DOHH2 (cell line): ENCODE measurements around the gene NCAPD2.

Experiments used
- H3F3A ChIP-seq: fragments of 200-600 bp; sonication (generic), shearing (Covaris generic); 2 replicates; pipeline ENCODE4 v1.6.0; 2016; ENCODE audit warnings: antibody characterized with exemption, mild to moderate bottlenecking; ENCODE audit not compliant: control insufficient read depth, insufficient read depth
- H3K27ac ChIP-seq: fragments of 200-600 bp; sonication (generic); 2 replicates; pipeline ENCODE4 v1.5.1; 2014; ENCODE audit warnings: low read depth, mild to moderate bottlenecking, low read length, moderate library complexity
- H3K27me3 ChIP-seq: fragments of 200-600 bp; sonication (generic); 2 replicates; pipeline ENCODE4 v1.6.1; 2014; ENCODE audit warnings: mild to moderate bottlenecking, low read length, mixed read lengths; ENCODE audit not compliant: control insufficient read depth
- H3K36me3 ChIP-seq: fragments of 200-600 bp; sonication (generic); 2 replicates; pipeline ENCODE4 v1.6.1; 2014; ENCODE audit warnings: mild to moderate bottlenecking, low read length, moderate library complexity, mixed read lengths; ENCODE audit not compliant: control insufficient read depth
- H3K4me1 ChIP-seq: fragments of 200-600 bp; sonication (generic); 2 replicates; pipeline ENCODE4 v1.6.1; 2014; ENCODE audit warnings: mild to moderate bottlenecking, low read length, mixed read lengths; ENCODE audit not compliant: control insufficient read depth
- H3K4me2 ChIP-seq: fragments of 200-600 bp; sonication (generic); 2 replicates; pipeline ENCODE4 v1.6.0; 2014; ENCODE audit warnings: mild to moderate bottlenecking, low read length, moderate library complexity
- H3K4me3 ChIP-seq: fragments of 200-600 bp; sonication (generic); 2 replicates; pipeline ENCODE4 v1.5.1; 2014; ENCODE audit warnings: mild to moderate bottlenecking, low read length, mixed read lengths
- H3K79me2 ChIP-seq: fragments of 200-600 bp; sonication (generic); 2 replicates; pipeline ENCODE4 v1.6.1; 2014; ENCODE audit warnings: mild to moderate bottlenecking, low read length, mixed read lengths; ENCODE audit not compliant: control insufficient read depth
- H3K9me2 ChIP-seq: fragments of 200-600 bp; sonication (generic); replicated peaks from 2 replicates; pipeline ENCODE4 v1.6.1; 2014; ENCODE audit warnings: mild to moderate bottlenecking, low read length, mixed read lengths; ENCODE audit not compliant: control insufficient read depth
- H3K9me3 ChIP-seq: fragments of 200-600 bp; sonication (generic); 2 replicates; pipeline ENCODE4 v1.6.1; 2014; ENCODE audit warnings: antibody characterized with exemption, low read length, mixed read lengths; ENCODE audit not compliant: control insufficient read depth, insufficient read depth
- H4K20me1 ChIP-seq: fragments of 200-600 bp; sonication (generic); 2 replicates; pipeline ENCODE4 v1.6.0; 2014; ENCODE audit warnings: low read depth, mild to moderate bottlenecking, antibody characterized with exemption, low read length, moderate library complexity; ENCODE audit not compliant: control insufficient read depth, insufficient read depth
- CTCF ChIP-seq: fragments of 200-600 bp; sonication (generic); IDR thresholded peaks from one replicate; pipeline ENCODE4 v1.5.1; 2014; ENCODE audit warnings: antibody characterized with exemption, mild to moderate bottlenecking, low read depth, low read length; ENCODE audit not compliant: poor library complexity, severe bottlenecking
- EZH2phosphoT487 ChIP-seq: fragments of 200-600 bp; sonication (generic); IDR thresholded peaks from 2 replicates; pipeline ENCODE4 v1.6.1; 2017; ENCODE audit warnings: borderline replicate concordance, mild to moderate bottlenecking, antibody characterized with exemption, low read length, moderate library complexity, mixed read lengths

NCAPD2 gene

GRCh38 chr12:6535697-6535946 is 41.7 kb downstream of the NCAPD2 start:
- peak overlapping the region; percentile 88 for H3K4me3 ChIP-seq
- TF ChIP-seq CTCF (no peak), EZH2phosphoT487 (no peak)
- no peaks in the 10 kb centered on the region for H3K9me2 ChIP-seq
- H4K20me1 ChIP-seq, result peaks cover 13% of the 10 kb centered on the region
- H3K27ac ChIP-seq, result peak overlapping the region; percentile 97
- no peaks in the 10 kb centered on the region for H3K27me3 ChIP-seq
- peak overlapping the region; percentile 89 for H3K4me2 ChIP-seq
- peaks cover 95% of the 10 kb centered on the region for H3K36me3 ChIP-seq
- H3K9me3 ChIP-seq, result no peaks in the 10 kb centered on the region
- peaks cover 50% of the 10 kb centered on the region for H3K79me2 ChIP-seq
- H3F3A ChIP-seq, result peaks cover 77% of the 10 kb centered on the region
- H3K4me1 ChIP-seq, result peaks cover 68% of the 10 kb centered on the region

GRCh38 chr12:6535960-6536847 is 42.3 kb downstream of the NCAPD2 start:
- peaks cover 13% of the 10 kb centered on the region for H4K20me1 ChIP-seq
- peak overlapping the region; percentile 97 for H3K27ac ChIP-seq
- no peak for TF ChIP-seq CTCF
- H3K27me3 ChIP-seq, result no peaks in the 10 kb centered on the region
- H3K4me2 ChIP-seq, result peak overlapping the region; percentile 89
- peaks cover 68% of the 10 kb centered on the region for H3K4me1 ChIP-seq
- H3F3A ChIP-seq, result peaks cover 72% of the 10 kb centered on the region
- no peaks in the 10 kb centered on the region for H3K9me2 ChIP-seq
- H3K79me2 ChIP-seq, result peaks cover 50% of the 10 kb centered on the region
- no peaks in the 10 kb centered on the region for H3K9me3 ChIP-seq
- peak overlapping the region; percentile 88 for H3K4me3 ChIP-seq
- peaks cover 91% of the 10 kb centered on the region for H3K36me3 ChIP-seq

- TF ChIP-seq CTCF, result no peak
- no peak for TF ChIP-seq EZH2phosphoT487
- Histone ChIP-seq H3K9me3 (no peaks in the 10 kb centered on the region), H3K4me2 (peak overlapping the region; percentile 89), H3K36me3 (peaks cover 90% of the 10 kb centered on the region), H3K27ac (peak overlapping the region; percentile 97), H3F3A (peaks cover 64% of the 10 kb centered on the region), H3K4me3 (peak overlapping the region; percentile 88), H3K9me2 (no peaks in the 10 kb centered on the region), H3K79me2 (peaks cover 49% of the 10 kb centered on the region), H3K4me1 (peaks cover 64% of the 10 kb centered on the region), H4K20me1 (peaks cover 13% of the 10 kb centered on the region), H3K27me3 (no peaks in the 10 kb centered on the region)
Measured at GRCh38 chr12:6536894-6537579, 43.1 kb downstream of the NCAPD2 start.
